Stimulated activated CD4-positive, alpha-beta T cell treated with anti-CD3 and anti-CD28 coated beads, Interleukin-2, amount 100 ng/mL, for 24 hours (primary cell): Measurements from ENCODE around the gene MYOM3.

Experiments used
- DNase-seq, 2 donors: peaks; one replicate each; pipeline ENCODE4 v3.0.0-alpha.2; 2020

MYOM3 gene

DNA sequence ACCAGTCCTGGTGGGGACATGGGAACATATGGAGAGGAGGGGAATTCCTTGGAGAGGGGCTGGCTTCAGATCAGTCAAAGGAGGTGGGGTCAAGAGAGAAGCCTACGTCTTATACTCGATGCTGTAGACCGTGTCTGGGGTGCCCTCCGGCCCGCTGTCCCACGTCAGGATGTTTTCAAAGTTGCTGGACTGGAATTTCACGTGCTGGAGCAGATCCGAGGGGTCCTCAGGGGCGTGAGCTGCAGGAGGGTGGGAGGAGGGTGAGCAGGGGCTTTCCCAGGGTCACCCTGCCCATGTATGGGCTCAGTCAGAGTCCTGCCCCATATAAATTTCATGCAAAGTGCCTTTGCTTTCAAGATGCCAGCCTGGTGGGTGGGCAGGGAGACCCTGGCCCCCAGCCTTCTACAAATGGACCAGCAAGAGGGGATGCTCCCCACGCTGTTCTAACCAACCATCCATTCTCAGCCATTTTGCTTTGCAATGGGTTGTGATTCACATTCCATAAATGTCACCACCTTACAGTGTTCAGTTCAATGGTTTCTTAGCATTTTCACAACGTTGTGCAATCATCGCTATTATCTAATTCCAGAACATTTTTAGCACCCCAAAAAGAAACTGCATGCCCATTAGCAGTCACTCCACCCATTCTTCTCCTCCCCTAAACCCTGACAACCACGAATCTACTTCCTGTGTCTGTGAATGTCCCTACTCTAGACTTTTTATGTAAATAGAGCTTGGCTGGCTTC, 26.7 kb upstream of the MYOM3 start:
- no peak for DNase-seq

DNA sequence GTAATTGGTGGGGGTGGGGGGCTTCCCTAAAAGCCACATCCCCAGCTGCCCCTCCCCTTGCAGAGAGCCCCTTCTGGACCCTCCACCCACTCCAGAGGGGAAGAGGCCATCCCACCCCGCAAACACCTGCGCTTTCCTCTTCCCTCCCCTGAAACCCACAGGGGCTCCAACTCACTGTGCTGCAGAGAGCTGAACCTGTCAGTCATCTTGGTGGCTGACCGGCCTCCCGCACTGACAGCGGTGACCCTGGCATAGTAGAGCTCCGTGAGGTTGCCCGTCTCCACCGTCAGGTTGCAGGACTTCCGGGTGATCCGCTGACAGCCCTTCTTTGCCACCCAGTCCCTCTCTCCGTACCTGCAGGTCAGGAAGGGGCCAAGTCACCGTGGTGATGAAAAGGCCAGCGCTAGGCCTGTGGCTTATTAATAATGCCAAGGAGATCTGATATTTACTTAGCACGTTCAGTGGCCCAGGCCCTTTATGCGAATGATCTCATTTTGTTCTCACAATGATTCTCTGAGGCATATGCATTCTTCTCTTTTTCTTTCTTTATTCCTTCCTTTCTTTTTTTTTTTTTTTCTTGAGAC, 25.1 kb upstream of the MYOM3 start:
- no peak for DNase-seq

DNA sequence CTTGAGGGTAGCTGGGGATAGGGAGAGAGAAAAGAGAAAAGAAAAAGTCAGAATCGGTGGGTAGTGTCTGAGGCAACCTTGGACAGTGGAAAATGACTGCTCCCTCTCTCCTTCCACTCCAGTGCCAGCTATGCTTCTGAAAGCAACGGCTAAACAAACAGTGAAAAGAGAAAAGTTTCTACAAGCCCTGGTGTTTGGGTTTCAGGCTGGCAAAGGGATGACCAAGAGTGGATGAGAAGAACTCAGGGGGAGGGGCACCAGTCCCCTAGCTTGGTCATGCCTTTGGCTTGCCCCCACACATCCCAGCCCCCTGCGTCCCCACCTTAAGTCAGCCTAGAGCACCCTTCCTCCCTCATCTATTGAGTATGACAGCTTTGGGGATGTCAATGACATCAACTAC, 22.4 kb upstream of the MYOM3 start:
- DNase-seq: no peak

- DNase-seq: no peak
Measured at GRCh38 chr1:24133819-24134218, 21.9 kb upstream of the MYOM3 start.

GRCh38 chr1:24130385-24130784, 18.4 kb upstream of the MYOM3 start:
- DNase-seq: no peak

GRCh38 chr1:24127801-24128363, 15.9 kb upstream of the MYOM3 start:
- DNase-seq: no peak

- DNase-seq: no peak
Measured at GRCh38 chr1:24127134-24127800, 15.3 kb upstream of the MYOM3 start.

DNA sequence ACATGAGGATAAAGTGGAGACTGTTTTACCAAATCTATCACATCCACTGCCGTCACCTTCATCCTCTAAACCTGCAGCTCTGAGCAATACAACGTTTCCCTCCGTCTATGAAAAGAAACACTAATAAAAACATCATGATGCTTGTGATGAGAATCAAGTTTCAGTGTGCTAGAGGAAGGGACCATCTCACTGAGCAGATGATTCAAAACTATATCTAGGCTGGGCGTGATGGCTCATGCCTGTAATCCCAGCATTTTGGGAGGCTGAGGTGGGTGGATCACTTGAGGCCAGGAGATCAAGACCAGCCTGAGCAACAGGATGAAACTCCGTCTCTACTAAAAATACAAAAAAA, 14.7 kb upstream of the MYOM3 start:
- DNase-seq: no peak

DNA sequence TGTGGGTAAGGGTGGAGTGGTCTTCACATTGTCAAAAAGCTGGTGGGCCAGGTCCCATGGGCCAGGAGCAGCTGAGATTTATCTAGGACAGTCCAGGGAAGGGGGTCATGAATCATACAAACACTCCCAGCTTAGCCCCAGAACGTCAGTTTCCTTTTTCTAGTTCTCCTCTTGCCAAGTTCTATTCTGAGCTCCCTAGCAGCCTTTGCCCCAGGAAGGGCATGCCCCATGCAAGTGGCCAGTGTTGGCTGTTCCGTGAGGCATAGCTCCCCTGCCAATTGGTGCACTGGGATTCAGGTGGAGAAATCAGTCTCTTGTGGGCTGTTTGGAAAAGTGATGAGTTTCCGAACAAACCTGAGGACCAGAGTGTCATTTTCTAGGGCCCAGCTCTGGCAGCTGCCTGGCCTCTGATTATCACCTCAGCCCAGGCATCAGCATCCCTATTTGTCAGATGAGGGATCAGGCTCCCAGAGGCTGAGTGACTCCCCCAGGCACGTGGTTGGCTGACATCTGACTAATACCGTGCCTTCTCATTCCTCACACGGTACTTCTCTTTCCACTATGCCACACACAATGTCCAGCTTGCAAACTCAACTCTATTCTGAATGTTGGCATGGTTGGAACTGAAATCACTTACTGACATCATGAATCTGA, 14.2 kb upstream of the MYOM3 start:
- no peak for DNase-seq

DNA sequence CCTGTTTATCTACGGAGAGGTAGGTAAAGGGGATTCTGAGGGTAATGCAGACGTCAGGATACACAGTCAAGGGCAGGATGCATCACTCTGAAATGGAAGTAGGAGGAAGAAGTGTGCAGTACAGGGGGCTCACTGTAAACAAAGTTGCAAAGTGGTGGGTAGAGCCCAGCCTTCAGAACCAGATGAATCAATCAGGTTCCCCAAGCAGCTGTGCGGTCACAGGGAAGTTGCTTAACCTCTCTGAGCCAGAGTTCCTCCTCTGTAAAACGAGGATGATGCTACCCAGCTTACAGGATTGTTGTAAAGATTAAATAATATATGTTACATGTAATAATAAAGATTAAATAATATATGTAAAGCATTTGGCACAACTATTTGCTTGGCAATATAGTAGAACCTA, 13.5 kb upstream of the MYOM3 start:
- no peak for DNase-seq

DNA sequence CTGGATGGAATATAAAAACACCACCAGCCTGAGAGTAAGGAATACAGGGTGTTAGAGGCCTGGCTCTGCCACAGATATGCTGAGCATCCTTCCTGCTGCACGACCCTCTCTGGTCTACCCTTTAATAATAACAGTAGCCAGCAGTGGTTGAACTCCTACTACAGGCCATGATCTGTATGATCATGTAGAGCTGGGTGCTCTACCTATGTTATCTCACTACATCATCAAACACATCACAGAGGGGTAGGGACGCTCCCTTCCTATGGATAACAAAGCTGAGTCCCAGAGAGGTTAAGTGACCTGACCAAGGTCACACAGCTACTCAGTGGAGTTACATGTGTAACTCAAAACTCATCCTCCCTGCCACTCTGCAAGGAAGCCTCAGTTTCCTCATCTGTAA, 13.0 kb upstream of the MYOM3 start:
- DNase-seq: no peak

DNA sequence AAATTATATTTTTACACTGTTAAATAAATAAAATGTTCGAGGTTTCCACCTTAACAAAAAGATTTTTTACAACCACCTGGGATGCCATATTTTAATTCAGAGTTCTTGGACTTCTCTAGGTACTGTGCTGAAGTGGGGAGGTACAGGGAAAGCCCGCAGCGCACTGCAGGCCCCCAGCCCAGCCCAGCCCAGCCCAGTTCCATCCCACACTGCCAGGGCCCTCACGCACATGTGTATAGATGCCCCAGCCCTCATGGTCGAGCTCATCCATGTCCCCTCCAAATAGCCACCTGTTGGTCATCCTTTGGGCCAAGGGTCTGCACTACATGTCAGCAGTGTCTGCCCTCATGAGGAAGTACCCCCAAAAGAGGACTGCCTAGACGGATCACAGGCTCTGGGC, 11.7 kb upstream of the MYOM3 start:
- no peak for DNase-seq

DNA sequence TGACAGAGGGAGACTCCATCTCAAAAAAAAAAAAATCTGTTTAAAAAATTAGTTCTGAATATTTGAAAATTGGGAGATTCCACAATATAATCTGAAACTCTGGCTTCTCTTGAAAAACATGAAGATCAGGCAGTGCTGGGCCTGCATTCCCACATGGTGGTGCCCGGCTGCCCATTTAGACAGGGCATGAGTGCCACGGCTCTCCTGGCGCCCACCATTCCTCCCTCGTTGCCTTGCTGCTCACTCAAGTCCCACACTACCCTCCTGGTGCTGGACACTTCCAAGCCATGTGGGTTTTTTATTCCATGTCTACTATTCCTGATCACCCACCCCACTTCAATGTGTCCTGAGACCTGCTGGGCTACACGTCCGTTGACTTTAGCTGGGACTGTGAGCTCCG, 10.8 kb upstream of the MYOM3 start:
- no peak for DNase-seq

DNA sequence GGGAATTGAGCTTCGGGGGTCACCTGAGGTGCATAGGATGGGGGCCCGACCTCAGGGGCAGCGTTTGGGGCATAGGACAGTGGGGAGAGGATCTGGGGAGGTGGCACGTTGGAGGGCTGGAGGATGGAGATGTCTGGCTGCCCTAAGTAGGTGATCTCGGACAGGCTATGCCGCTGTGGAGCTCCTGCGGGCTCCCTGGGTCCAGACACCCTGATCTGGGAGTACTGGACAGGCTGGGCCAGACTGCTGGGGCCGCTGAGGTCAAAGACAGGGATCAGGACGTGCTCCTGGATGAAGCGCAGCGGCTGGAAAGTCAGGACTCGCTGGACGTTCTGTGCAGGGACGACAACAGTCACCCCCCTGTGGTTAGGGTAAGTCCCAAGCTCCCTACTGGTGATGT, 9.5 kb upstream of the MYOM3 start:
- DNase-seq: no peak

GRCh38 chr1:24120965-24121364, 9.0 kb upstream of the MYOM3 start:
- DNase-seq: no peak

DNA sequence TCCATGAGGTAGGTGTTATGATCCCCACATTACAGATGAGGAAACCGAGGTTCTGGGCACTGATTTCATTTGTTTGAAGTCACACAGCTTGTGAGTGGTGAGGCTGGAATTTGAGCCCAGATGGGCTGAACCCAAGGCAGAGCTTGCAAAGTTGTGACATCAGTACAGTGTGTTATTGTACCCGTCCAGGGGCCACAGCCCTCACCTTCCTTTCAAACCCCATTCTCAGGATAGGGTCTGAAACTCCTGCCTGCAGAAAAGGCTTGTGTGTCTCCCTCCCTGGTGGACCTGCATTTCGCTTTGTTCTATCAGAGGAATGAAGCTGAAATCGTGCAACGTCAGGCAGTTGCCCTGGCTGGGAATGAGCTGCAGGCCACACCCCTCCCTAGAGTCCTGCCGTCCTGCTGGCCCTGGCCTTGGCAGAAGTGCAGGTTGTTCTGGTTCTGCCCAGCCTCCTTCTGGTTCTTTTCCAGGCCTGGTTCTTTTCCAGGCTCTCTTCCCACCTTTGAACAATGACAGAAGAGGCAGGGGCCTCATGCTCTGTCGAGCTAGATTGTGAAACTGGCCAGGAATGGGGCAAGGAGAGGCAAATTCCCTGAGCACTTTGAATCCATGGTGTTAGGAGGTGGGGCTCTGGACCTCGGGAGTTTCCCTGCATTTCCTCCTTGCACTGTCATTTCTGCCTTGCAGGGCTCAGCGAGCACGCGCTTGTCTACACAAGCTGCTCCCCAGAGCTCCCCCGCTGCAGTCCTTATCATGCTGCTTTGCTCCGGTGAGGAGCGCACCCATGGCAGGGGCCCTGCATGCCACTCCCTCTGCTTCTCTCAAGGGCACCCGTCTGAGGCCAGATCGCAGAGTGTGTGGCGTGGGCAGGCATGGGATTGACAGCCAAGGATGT, 8.2 kb upstream of the MYOM3 start:
- DNase-seq: no peak

GRCh38 chr1:24119489-24119858, 7.5 kb upstream of the MYOM3 start:
- no peak for DNase-seq

DNA sequence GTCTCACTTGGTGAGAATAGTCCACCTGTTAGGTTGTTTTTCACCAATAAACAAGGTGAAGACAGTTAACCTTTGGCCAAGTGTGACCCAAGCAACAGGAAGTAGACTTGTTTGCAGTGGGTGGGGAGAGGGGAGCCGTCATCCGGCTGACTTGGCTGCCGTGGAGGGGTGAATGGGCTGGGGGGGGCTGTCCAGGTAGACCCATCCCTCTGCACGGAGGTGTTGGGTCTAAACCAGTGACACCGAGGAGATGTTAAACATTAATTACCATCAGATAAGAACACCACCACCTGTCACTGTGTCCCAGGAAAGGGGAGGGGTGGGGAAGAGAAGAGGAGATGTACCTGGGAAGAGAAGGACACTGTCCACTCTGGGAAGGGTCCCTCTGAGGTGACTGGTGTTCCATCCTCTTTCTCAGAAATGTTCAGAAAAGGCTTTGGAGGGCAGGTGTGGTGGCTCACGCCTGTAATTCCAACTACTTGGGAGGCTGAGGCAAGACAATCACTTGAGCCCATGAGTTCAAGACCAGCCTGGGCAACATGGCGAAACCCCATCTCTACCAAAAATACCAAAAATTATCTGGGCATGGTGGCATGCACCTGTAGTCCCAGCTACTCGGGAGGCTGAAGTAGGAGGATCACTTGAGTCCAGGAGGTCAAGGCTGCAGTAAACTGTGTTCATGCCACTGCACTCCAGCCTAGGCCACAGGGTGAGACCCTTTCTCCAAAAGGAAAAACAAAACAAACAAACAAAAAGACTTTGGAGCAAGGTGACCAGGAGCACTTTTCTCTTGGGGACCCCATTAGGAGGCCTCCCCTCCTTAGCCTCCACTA, 6.7 kb upstream of the MYOM3 start:
- no peak for DNase-seq

DNA sequence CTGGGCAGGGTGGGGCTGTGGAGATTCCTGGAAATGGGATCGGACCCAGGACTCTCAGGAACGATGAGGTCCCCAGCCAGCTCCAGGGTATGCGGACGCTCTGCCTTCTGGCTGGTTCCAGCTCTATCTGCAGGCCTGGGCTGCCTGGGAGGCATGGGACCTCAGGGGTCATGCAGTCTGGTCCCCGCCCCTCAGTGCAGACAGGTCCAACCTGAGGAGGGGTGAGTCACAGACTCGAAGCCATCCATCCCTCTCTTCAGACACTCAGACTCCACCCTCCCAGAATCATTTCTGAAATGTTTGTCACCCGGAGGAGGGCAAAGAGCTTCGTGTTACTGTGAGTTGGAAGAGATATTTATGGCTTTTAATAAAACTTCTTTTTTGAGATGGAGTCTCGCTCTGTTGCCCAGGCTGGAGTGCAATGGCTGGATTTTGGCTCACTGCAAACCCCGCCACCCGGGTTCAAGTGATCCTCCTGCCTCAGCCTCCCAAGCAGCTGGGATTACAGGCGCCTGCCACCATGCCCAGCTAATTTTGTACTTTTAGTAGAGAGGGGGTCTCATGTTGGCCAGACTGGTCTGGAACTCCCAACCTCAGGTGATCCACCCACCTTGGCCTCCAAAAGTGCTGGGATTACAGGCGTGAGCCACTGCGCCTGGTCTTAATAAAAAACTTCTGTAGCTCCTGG, 5.9 kb upstream of the MYOM3 start:
- DNase-seq: no peak

GRCh38 chr1:24117132-24117531, 5.2 kb upstream of the MYOM3 start:
- DNase-seq: no peak

GRCh38 chr1:24114753-24115152, 2.8 kb upstream of the MYOM3 start:
- DNase-seq: no peak
